Measurements from ENCODE around the gene PAQR3. TPM values are rescaled to one million over a fixed set of nuclear protein-coding genes. Genes with fewer than 3 reads are reported as not detected.

PAQR3 gene
- total RNA-seq, 5 donors from 2014 or later (not counting 1 experiment from before 2014, with no cell fraction given): 8.7 to 26.6 (median 11.2) TPM

DNA sequence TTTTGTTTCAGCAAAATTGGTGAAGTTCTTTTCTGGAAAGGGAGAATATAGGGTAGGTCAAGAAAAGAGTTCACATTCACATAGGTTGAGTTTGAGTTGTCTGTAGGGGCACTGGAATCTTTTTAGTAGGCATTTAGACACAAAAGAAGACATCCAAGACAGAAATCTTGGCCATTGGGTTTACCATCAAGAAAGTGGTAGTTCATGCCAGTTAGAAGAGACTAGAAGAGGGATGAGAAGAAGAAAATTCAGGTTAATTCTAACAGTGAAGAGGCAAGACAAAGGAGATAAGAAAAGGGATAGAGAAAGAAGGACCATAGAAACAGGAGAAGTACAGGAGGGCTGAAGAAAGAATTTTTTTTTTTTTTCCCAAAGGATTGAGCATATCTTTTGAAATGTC is 39.9 kb downstream of the PAQR3 start:
- DNase-seq (no peak), ATAC-seq (replicated peaks in 1 of 4) (no peak)
- no peak overlapping the region for H3K27ac ChIP-seq (ENCODE audit: low read length)
- H3K4me3 ChIP-seq (ENCODE audit: control insufficient read depth in 1 of 2, extremely low read depth in 1 of 2, low read length in 1 of 2): no peak overlapping the region
- H3K36me3 Mint-ChIP-seq: peaks cover 23% of the 10 kb centered on the region
- H3K27me3 Mint-ChIP-seq: no peaks in the 10 kb centered on the region
- no peak overlapping the region for H3K27ac Mint-ChIP-seq
- H3K9me3 ChIP-seq: no peaks in the 10 kb centered on the region
- no peaks in the 10 kb centered on the region for H3K4me1 ChIP-seq (ENCODE audit: control insufficient read depth in 1 of 2, extremely low read depth in 1 of 2, insufficient read depth in 2 of 2, low read length in 2 of 2)
- H3K36me3 ChIP-seq (ENCODE audit: control insufficient read depth in 2 of 2, extremely low read depth in 1 of 2, insufficient read depth in 1 of 2, low read length in 1 of 2): no peaks in the 10 kb centered on the region
- no peaks in the 10 kb centered on the region for H3K9me3 Mint-ChIP-seq
- H3K4me1 Mint-ChIP-seq: no peaks in the 10 kb centered on the region
- H3K27me3 ChIP-seq (replicated peaks in 1 of 2; ENCODE audit: control insufficient read depth in 2 of 2, extremely low read depth in 1 of 2, insufficient read depth in 2 of 2, low read length in 1 of 2): no peaks in the 10 kb centered on the region
- POLR2A ChIA-PET: no interaction called here
- H3K4me3 Mint-ChIP-seq: no peak overlapping the region
- CTCF ChIA-PET: no interaction called here

- ATAC-seq (replicated peaks in 1 of 4) (no peak), DNase-seq (no peak)
- ChIA-PET CTCF (no interaction called here), POLR2A (no interaction called here)
- H3K27me3 ChIP-seq (replicated peaks in 1 of 2; ENCODE audit: control insufficient read depth in 2 of 2, extremely low read depth in 1 of 2, insufficient read depth in 2 of 2, low read length in 1 of 2): no peaks in the 10 kb centered on the region
- no peaks in the 10 kb centered on the region for H3K9me3 ChIP-seq
- H3K27ac Mint-ChIP-seq: no peak overlapping the region
- no peak overlapping the region for H3K27ac ChIP-seq (ENCODE audit: low read length)
- H3K4me3 ChIP-seq (ENCODE audit: control insufficient read depth in 1 of 2, extremely low read depth in 1 of 2, low read length in 1 of 2): no peak overlapping the region
- H3K36me3 ChIP-seq (ENCODE audit: control insufficient read depth in 2 of 2, extremely low read depth in 1 of 2, insufficient read depth in 1 of 2, low read length in 1 of 2): no peaks in the 10 kb centered on the region
- no peaks in the 10 kb centered on the region for H3K9me3 Mint-ChIP-seq
- peaks cover 0 to 9% (median 7%) of the 10 kb centered on the region in 3 donors for H3K4me1 Mint-ChIP-seq
- H3K4me1 ChIP-seq (ENCODE audit: control insufficient read depth in 1 of 2, extremely low read depth in 1 of 2, insufficient read depth in 2 of 2, low read length in 2 of 2): no peaks in the 10 kb centered on the region
- no peaks in the 10 kb centered on the region for H3K27me3 Mint-ChIP-seq
- peaks cover 37% of the 10 kb centered on the region for H3K36me3 Mint-ChIP-seq
- H3K4me3 Mint-ChIP-seq: no peak overlapping the region
Observed at GRCh38 chr4:78889955-78890354, 49.3 kb downstream of the PAQR3 start.

DNA sequence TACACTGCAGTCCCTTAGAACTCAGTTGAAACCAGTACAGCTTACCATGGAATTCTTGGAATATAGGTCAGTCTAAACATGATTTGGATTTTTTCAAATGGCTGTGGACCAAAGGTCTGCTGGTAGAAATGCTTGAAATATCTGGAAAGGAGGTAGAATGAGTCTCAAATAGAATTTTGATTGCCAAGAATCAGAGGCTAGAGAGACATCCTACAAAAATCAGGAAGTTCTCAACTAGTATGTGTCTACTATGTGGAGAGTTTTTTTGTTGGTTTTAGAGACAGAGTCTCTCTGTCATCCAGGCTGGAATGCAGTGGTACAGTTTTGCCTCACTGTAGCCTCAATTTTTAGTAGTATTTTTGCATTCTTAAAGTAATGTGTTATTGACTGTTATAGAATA is 53.6 kb downstream of the PAQR3 start:
- POLR2A ChIA-PET: no interaction called here

GRCh38 chr4:78880874-78881492 is 58.3 kb downstream of the PAQR3 start:
- POLR2A ChIA-PET: no interaction called here

More for the DNA sequence above, 53.6 kb downstream of the PAQR3 start:
- Mint-ChIP-seq H3K36me3 (peaks cover 18% of the 10 kb centered on the region), H3K4me3 (no peak overlapping the region), H3K9me3 (no peaks in the 10 kb centered on the region), H3K27me3 (no peaks in the 10 kb centered on the region), H3K27ac (no peak overlapping the region), H3K4me1 (peaks cover 0 to 7% (median 6%) of the 10 kb centered on the region in 3 donors)
- H3K4me3 ChIP-seq (ENCODE audit: control insufficient read depth in 1 of 2, extremely low read depth in 1 of 2, low read length in 1 of 2): no peak overlapping the region
- H3K36me3 ChIP-seq (ENCODE audit: control insufficient read depth in 2 of 2, extremely low read depth in 1 of 2, insufficient read depth in 1 of 2, low read length in 1 of 2): no peaks in the 10 kb centered on the region
- no peaks in the 10 kb centered on the region for H3K4me1 ChIP-seq (ENCODE audit: control insufficient read depth in 1 of 2, extremely low read depth in 1 of 2, insufficient read depth in 2 of 2, low read length in 2 of 2)
- no peak for DNase-seq
- H3K27ac ChIP-seq (ENCODE audit: low read length): no peak overlapping the region
- CTCF ChIA-PET: no interaction called here
- ATAC-seq (replicated peaks in 1 of 4): no peak
- H3K27me3 ChIP-seq (replicated peaks in 1 of 2; ENCODE audit: control insufficient read depth in 2 of 2, extremely low read depth in 1 of 2, insufficient read depth in 2 of 2, low read length in 1 of 2): no peaks in the 10 kb centered on the region
- H3K9me3 ChIP-seq: no peaks in the 10 kb centered on the region

DNA sequence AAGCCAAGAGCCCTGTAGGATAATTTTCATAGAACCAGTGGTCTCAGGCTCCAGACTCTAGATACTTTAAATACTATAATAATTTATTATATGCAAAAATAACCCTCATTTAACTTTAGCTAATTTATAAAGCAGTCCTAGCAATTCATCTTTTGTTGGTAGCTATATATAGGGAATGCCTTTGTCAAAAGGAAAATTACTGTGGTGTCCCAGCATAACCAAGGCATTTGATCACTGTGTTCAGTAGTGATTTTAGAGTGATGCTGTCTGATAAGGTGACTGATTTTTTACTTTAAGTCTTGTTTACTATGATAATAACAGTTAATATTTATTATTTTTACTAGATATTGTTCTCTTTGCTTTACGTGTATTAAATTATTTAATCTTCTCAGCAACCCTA is 61.2 kb downstream of the PAQR3 start:
- Mint-ChIP-seq H3K27me3 (no peaks in the 10 kb centered on the region), H3K4me1 (peaks cover 0 to 2% (median 0%) of the 10 kb centered on the region in 3 donors), H3K36me3 (peaks cover 16% of the 10 kb centered on the region), H3K9me3 (no peaks in the 10 kb centered on the region), H3K4me3 (no peak overlapping the region), H3K27ac (no peak overlapping the region)
- no peaks in the 10 kb centered on the region for H3K4me1 ChIP-seq (ENCODE audit: control insufficient read depth in 1 of 2, extremely low read depth in 1 of 2, insufficient read depth in 2 of 2, low read length in 2 of 2)
- no peak for DNase-seq
- no peak overlapping the region for H3K4me3 ChIP-seq (ENCODE audit: control insufficient read depth in 1 of 2, extremely low read depth in 1 of 2, low read length in 1 of 2)
- H3K27ac ChIP-seq (ENCODE audit: low read length): no peak overlapping the region
- ATAC-seq (replicated peaks in 1 of 4): no peak
- WGBS (ENCODE audit: insufficient coverage): no CpG with 5 or more reads among the region's 1 CpG
- ChIA-PET POLR2A (no interaction called here), CTCF (interaction anchor here in 1 of 2 donors (0.9 kb wide), 1 partner anchor 73 kb away, joined by 3 read pairs; no protein-coding TSS in a partner anchor)
- no peaks in the 10 kb centered on the region for H3K9me3 ChIP-seq
- H3K27me3 ChIP-seq (replicated peaks in 1 of 2; ENCODE audit: control insufficient read depth in 2 of 2, extremely low read depth in 1 of 2, insufficient read depth in 2 of 2, low read length in 1 of 2): no peaks in the 10 kb centered on the region
- peaks cover 0 to 3% of the 10 kb centered on the region in 2 donors for H3K36me3 ChIP-seq (ENCODE audit: control insufficient read depth in 2 of 2, extremely low read depth in 1 of 2, insufficient read depth in 1 of 2, low read length in 1 of 2)

More at GRCh38 chr4:78880874-78881492, 58.3 kb downstream of the PAQR3 start:
- H3K9me3 Mint-ChIP-seq: no peaks in the 10 kb centered on the region
- no peak overlapping the region for H3K27ac Mint-ChIP-seq
- ATAC-seq (replicated peaks in 1 of 4): no peak
- no peak overlapping the region for H3K4me3 ChIP-seq (ENCODE audit: control insufficient read depth in 1 of 2, extremely low read depth in 1 of 2, low read length in 1 of 2)
- H3K36me3 ChIP-seq (ENCODE audit: control insufficient read depth in 2 of 2, extremely low read depth in 1 of 2, insufficient read depth in 1 of 2, low read length in 1 of 2): peaks cover 0 to 3% of the 10 kb centered on the region in 2 donors
- no peaks in the 10 kb centered on the region for H3K27me3 ChIP-seq (replicated peaks in 1 of 2; ENCODE audit: control insufficient read depth in 2 of 2, extremely low read depth in 1 of 2, insufficient read depth in 2 of 2, low read length in 1 of 2)
- peaks cover 0 to 2% (median 0%) of the 10 kb centered on the region in 3 donors for H3K4me1 Mint-ChIP-seq
- H3K4me3 Mint-ChIP-seq: no peak overlapping the region
- H3K27me3 Mint-ChIP-seq: no peaks in the 10 kb centered on the region
- CTCF ChIA-PET: no interaction called here
- no peaks in the 10 kb centered on the region for H3K9me3 ChIP-seq
- no peak for DNase-seq
- no peaks in the 10 kb centered on the region for H3K4me1 ChIP-seq (ENCODE audit: control insufficient read depth in 1 of 2, extremely low read depth in 1 of 2, insufficient read depth in 2 of 2, low read length in 2 of 2)
- H3K36me3 Mint-ChIP-seq: no peaks in the 10 kb centered on the region
- H3K27ac ChIP-seq (ENCODE audit: low read length): no peak overlapping the region

GRCh38 chr4:78876568-78877320 is 62.5 kb downstream of the PAQR3 start:
- ATAC-seq (replicated peaks in 1 of 4) (no peak), DNase-seq (no peak)
- H3K27ac ChIP-seq (ENCODE audit: low read length): no peak overlapping the region
- Mint-ChIP-seq H3K27me3 (no peaks in the 10 kb centered on the region), H3K4me3 (no peak overlapping the region), H3K36me3 (peaks cover 28% of the 10 kb centered on the region), H3K9me3 (no peaks in the 10 kb centered on the region), H3K4me1 (peaks cover 0 to 2% (median 0%) of the 10 kb centered on the region in 3 donors), H3K27ac (no peak overlapping the region)
- WGBS (ENCODE audit: insufficient coverage): no CpG with 5 or more reads among the region's 5 CpGs
- peaks cover 0 to 8% of the 10 kb centered on the region in 2 donors for H3K36me3 ChIP-seq (ENCODE audit: control insufficient read depth in 2 of 2, extremely low read depth in 1 of 2, insufficient read depth in 1 of 2, low read length in 1 of 2)
- no peaks in the 10 kb centered on the region for H3K27me3 ChIP-seq (replicated peaks in 1 of 2; ENCODE audit: control insufficient read depth in 2 of 2, extremely low read depth in 1 of 2, insufficient read depth in 2 of 2, low read length in 1 of 2)
- CTCF ChIA-PET: no interaction called here
- H3K4me1 ChIP-seq (ENCODE audit: control insufficient read depth in 1 of 2, extremely low read depth in 1 of 2, insufficient read depth in 2 of 2, low read length in 2 of 2): no peaks in the 10 kb centered on the region
- H3K4me3 ChIP-seq (ENCODE audit: control insufficient read depth in 1 of 2, extremely low read depth in 1 of 2, low read length in 1 of 2): no peak overlapping the region
- no peaks in the 10 kb centered on the region for H3K9me3 ChIP-seq
- POLR2A ChIA-PET: no interaction called here
